Neural cell (in vitro differentiated cells): ENCODE data around the gene RPN1. TPM values are rescaled to one million over a fixed set of nuclear protein-coding genes. Genes with fewer than 3 reads are reported as not detected.

Experiments
- H2AFZ ChIP-seq: fragments of 200-600, 300-800 bp; sonication (generic), shearing (Covaris generic); 2 replicates; pipeline ENCODE4 v1.6.0; 2014; ENCODE audit warnings: low read depth, mild to moderate bottlenecking, antibody characterized with exemption, low read length, moderate library complexity
- H3F3A ChIP-seq: fragments of 200-600 bp; shearing (Covaris generic); 2 replicates; pipeline ENCODE4 v1.6.1; 2016; ENCODE audit warnings: mild to moderate bottlenecking, moderate library complexity, mixed read lengths, antibody characterized with exemption, low read length; ENCODE audit not compliant: insufficient read depth, poor library complexity, severe bottlenecking
- H3K27ac ChIP-seq: fragments of 200-600, 300-800 bp; sonication (generic), shearing (Covaris generic); 2 replicates; pipeline ENCODE4 v1.5.1; 2014; ENCODE audit warnings: mild to moderate bottlenecking, low read length, moderate library complexity
- H3K27me3 ChIP-seq: fragments of 300-800, 200-600 bp; sonication (generic), shearing (Covaris generic); 2 replicates; pipeline ENCODE4 v1.6.0; 2014; ENCODE audit warnings: mild to moderate bottlenecking, low read depth, low read length, moderate library complexity; ENCODE audit not compliant: insufficient read depth
- H3K36me3 ChIP-seq: fragments of 300-800, 200-600 bp; sonication (generic), shearing (Covaris generic); 2 replicates; pipeline ENCODE4 v1.5.1; 2014; ENCODE audit warnings: mild to moderate bottlenecking, antibody characterized with exemption, low read length, moderate library complexity; ENCODE audit not compliant: insufficient read depth
- H3K4me2 ChIP-seq: fragments of 300-800, 200-600 bp; sonication (generic), shearing (Covaris generic); 2 replicates; pipeline ENCODE4 v1.6.0; 2014; ENCODE audit warnings: mild to moderate bottlenecking, low read length
- H3K4me3 ChIP-seq: fragments of 300-800, 200-600 bp; sonication (generic), shearing (Covaris generic); 2 replicates; pipeline ENCODE4 v1.5.1; 2014; ENCODE audit warnings: mild to moderate bottlenecking, low read length, moderate library complexity
- H3K79me2 ChIP-seq: fragments of 200-600 bp; shearing (Covaris generic); replicated peaks from 2 replicates; pipeline ENCODE4 v1.6.0; 2014; ENCODE audit warnings: mild to moderate bottlenecking, low read length, moderate library complexity; ENCODE audit not compliant: insufficient read depth
- H3K9ac ChIP-seq: fragments of 300-800, 200-600 bp; sonication (generic), shearing (Covaris generic); 2 replicates; pipeline ENCODE4 v1.6.1; 2016; ENCODE audit warnings: mild to moderate bottlenecking, low read length, mixed read lengths
- H3K9me2 ChIP-seq: fragments of 200-600 bp; shearing (Covaris generic); 2 replicates; pipeline ENCODE4 v1.6.1; 2016; ENCODE audit warnings: mild to moderate bottlenecking, low read length, mixed read lengths; ENCODE audit not compliant: insufficient read depth
- H3K9me3 ChIP-seq: fragments of 200-600, 300-800 bp; sonication (generic), shearing (Covaris generic); 2 replicates; pipeline ENCODE4 v1.6.1; 2016; ENCODE audit warnings: mild to moderate bottlenecking, mixed run types, low read length, moderate library complexity, mixed read lengths
- H4K20me1 ChIP-seq: fragments of 200-600 bp; shearing (Covaris generic); 2 replicates; pipeline ENCODE4 v1.6.1; 2016; ENCODE audit warnings: mild to moderate bottlenecking, mixed run types; ENCODE audit not compliant: insufficient read depth
- CTCF ChIP-seq: fragments of 450-650 bp; IDR thresholded peaks from 2 replicates; pipeline ENCODE4 v1.5.1; 2014; ENCODE audit warnings: antibody characterized with exemption, mild to moderate bottlenecking, moderate library complexity; ENCODE audit not compliant: poor library complexity, severe bottlenecking
- EP300 ChIP-seq: fragments of 450-650 bp; conservative IDR thresholded peaks from 2 replicates; pipeline ENCODE4 v1.6.1; 2014; ENCODE audit warnings: antibody characterized with exemption, mild to moderate bottlenecking, moderate library complexity; ENCODE audit not compliant: poor library complexity, severe bottlenecking
- EZH2 ChIP-seq: fragments of 200-600, 300-800 bp; shearing (Covaris generic), sonication (generic); IDR thresholded peaks from 2 replicates; pipeline ENCODE4 v1.6.1; 2014; ENCODE audit warnings: antibody characterized with exemption, low read length, borderline replicate concordance, mild to moderate bottlenecking; ENCODE audit not compliant: insufficient read depth, poor library complexity, severe bottlenecking
- MXI1 ChIP-seq: fragments of 450-650 bp; conservative IDR thresholded peaks from 2 replicates; pipeline ENCODE4 v1.6.1; 2014; ENCODE audit warnings: antibody characterized with exemption, mild to moderate bottlenecking; ENCODE audit not compliant: poor library complexity, severe bottlenecking
- POLR2AphosphoS5 ChIP-seq: IDR thresholded peaks from 2 replicates; pipeline ENCODE4 v1.6.1; 2012
- RAD21 ChIP-seq: fragments of 450-650 bp; conservative IDR thresholded peaks from 2 replicates; pipeline ENCODE4 v1.6.1; 2014; ENCODE audit warnings: antibody characterized with exemption, mild to moderate bottlenecking, moderate library complexity
- SMC3 ChIP-seq: fragments of 450-650 bp; conservative IDR thresholded peaks from 2 replicates; pipeline ENCODE4 v1.6.1; 2014; ENCODE audit warnings: antibody characterized with exemption, mild to moderate bottlenecking, moderate library complexity; ENCODE audit not compliant: poor library complexity
- TAF1 ChIP-seq: IDR thresholded peaks from 2 replicates; pipeline ENCODE4 v1.6.1; 2012; ENCODE audit warnings: low read depth
- polyA plus RNA-seq: library from polyadenylated mRNA; depleted of rRNA; stranded (reverse); fragments of >200 nt; gene quantifications from 2 replicates; pipeline ENCODE4 v1.2.3, GENCODE V29; 2014
- TF ChIP-seq, protein P1 (sequence below): IDR thresholded peaks from 2 replicates; pipeline ENCODE4 v1.6.1; 2012; ENCODE audit warnings: borderline replicate concordance

The RPN1 gene
- polyA plus RNA-seq, 1 donor from 2014 or later: 201 TPM

GRCh38 chr3:128667641-128668040 is 17.0 kb upstream of the RPN1 start:
- H3K36me3 ChIP-seq: no peaks in the 10 kb centered on the region
- no peaks in the 10 kb centered on the region for H3K79me2 ChIP-seq
- H3K4me2 ChIP-seq: no peak overlapping the region
- TF ChIP-seq CTCF: no peak
- TF ChIP-seq EZH2: no peak
- TF ChIP-seq RAD21: no peak
- no peak for TF ChIP-seq SMC3
- TF ChIP-seq TAF1: no peak
- TF ChIP-seq, protein P1, sequence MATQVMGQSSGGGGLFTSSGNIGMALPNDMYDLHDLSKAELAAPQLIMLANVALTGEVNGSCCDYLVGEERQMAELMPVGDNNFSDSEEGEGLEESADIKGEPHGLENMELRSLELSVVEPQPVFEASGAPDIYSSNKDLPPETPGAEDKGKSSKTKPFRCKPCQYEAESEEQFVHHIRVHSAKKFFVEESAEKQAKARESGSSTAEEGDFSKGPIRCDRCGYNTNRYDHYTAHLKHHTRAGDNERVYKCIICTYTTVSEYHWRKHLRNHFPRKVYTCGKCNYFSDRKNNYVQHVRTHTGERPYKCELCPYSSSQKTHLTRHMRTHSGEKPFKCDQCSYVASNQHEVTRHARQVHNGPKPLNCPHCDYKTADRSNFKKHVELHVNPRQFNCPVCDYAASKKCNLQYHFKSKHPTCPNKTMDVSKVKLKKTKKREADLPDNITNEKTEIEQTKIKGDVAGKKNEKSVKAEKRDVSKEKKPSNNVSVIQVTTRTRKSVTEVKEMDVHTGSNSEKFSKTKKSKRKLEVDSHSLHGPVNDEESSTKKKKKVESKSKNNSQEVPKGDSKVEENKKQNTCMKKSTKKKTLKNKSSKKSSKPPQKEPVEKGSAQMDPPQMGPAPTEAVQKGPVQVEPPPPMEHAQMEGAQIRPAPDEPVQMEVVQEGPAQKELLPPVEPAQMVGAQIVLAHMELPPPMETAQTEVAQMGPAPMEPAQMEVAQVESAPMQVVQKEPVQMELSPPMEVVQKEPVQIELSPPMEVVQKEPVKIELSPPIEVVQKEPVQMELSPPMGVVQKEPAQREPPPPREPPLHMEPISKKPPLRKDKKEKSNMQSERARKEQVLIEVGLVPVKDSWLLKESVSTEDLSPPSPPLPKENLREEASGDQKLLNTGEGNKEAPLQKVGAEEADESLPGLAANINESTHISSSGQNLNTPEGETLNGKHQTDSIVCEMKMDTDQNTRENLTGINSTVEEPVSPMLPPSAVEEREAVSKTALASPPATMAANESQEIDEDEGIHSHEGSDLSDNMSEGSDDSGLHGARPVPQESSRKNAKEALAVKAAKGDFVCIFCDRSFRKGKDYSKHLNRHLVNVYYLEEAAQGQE: no peak
- no peak for TF ChIP-seq MXI1
- no peak overlapping the region for H3K4me3 ChIP-seq
- H2AFZ ChIP-seq: no peak overlapping the region
- H3K9me2 ChIP-seq: no peaks in the 10 kb centered on the region
- no peaks in the 10 kb centered on the region for H3K9me3 ChIP-seq
- H3K9ac ChIP-seq: no peak overlapping the region
- no peaks in the 10 kb centered on the region for H3K27me3 ChIP-seq
- no peaks in the 10 kb centered on the region for H3F3A ChIP-seq
- no peaks in the 10 kb centered on the region for H4K20me1 ChIP-seq
- no peak overlapping the region for H3K27ac ChIP-seq

DNA sequence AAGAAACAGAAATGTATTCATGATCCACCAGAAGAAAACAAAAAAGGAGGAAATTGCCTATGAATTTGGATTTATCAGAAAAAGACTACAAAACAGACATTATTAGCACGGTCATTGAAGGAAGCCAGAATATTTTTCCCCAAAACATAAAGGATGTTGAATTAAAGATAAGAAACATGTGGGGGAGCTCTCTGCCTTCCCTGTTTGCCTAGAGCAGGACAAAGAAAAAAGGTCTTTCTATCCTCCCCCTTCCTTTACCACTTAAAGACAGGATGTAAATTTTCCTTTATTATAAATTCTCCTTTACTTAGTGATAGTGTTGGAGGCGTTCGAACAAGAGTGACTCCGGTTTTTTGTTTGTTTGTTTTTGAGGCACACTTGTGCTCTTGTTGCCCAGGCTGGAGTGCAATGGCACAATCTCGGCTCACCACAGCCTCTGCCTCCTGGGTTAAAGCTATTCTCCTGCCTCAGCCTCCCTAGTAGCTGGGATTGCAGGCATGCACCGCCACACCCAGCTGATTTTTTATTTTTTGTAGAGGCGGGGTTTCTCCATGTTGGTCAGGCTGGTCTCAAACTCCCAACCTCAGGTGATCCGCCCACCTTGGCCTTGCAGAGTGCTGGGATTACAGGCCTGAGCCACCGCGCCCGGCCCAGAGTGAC is 14.9 kb upstream of the RPN1 start:
- H3K36me3 ChIP-seq: no peaks in the 10 kb centered on the region
- H3K4me3 ChIP-seq: no peak overlapping the region
- no peaks in the 10 kb centered on the region for H3K27me3 ChIP-seq
- H3K9me3 ChIP-seq: no peaks in the 10 kb centered on the region
- H3F3A ChIP-seq: no peaks in the 10 kb centered on the region
- no peaks in the 10 kb centered on the region for H3K9me2 ChIP-seq
- no peaks in the 10 kb centered on the region for H3K79me2 ChIP-seq
- H4K20me1 ChIP-seq: no peaks in the 10 kb centered on the region
- no peak overlapping the region for H3K27ac ChIP-seq
- no peak overlapping the region for H2AFZ ChIP-seq
- TF ChIP-seq, protein P1: no peak
- TF ChIP-seq POLR2AphosphoS5: no peak
- no peak for TF ChIP-seq SMC3
- no peak for TF ChIP-seq MXI1
- no peak for TF ChIP-seq RAD21
- no peak for TF ChIP-seq CTCF
- no peak for TF ChIP-seq EZH2
- no peak for TF ChIP-seq EP300
- TF ChIP-seq TAF1: no peak
- H3K9ac ChIP-seq: no peak overlapping the region
- H3K4me2 ChIP-seq: no peak overlapping the region
